HAP-1 (cell line): ENCODE results near the gene SLC30A5.
"Not testable (repeated sequence)": the region's sequence is repeated elsewhere in the genome, so short reads cannot be mapped to it uniquely, and the experiment has no call there.

Experiments used
- DNase-seq, 2 experiments: peaks; one replicate each; pipeline ENCODE4 v3.0.0-alpha.2; 2016 to 2020; ENCODE audit warnings: low spot score in 2 of 2
- H3K27me3 ChIP-seq: fragments of 250-450 bp; sonication (Bioruptor Pico); 2 replicates; pipeline ENCODE4 v1.5.1; 2020; ENCODE audit warnings: low read depth, mild to moderate bottlenecking, moderate library complexity
- H3K36me3 ChIP-seq: fragments of 250-450 bp; sonication (Bioruptor Pico); replicated peaks from 2 replicates; pipeline ENCODE4 v1.5.1; 2020; ENCODE audit warnings: mild to moderate bottlenecking
- H3K4me1 ChIP-seq: fragments of 250-450 bp; sonication (Bioruptor Pico); 2 replicates; pipeline ENCODE4 v1.5.1; 2020; ENCODE audit warnings: mild to moderate bottlenecking
- H3K4me3 ChIP-seq: fragments of 250-450 bp; sonication (Bioruptor Pico); 2 replicates; pipeline ENCODE4 v1.5.1; 2020; ENCODE audit warnings: mild to moderate bottlenecking, moderate library complexity
- H3K9me3 ChIP-seq: fragments of 250-450 bp; sonication (Bioruptor Pico); 2 replicates; pipeline ENCODE4 v1.5.1; 2020; ENCODE audit warnings: mild to moderate bottlenecking, moderate library complexity
- in situ Hi-C: fragments of 300-500 bp; cut with MboI; formaldehyde crosslinking; loops from 3 replicates; pipeline ENCODE4 v1.14.3; 2020; ENCODE audit warnings: low sequenced_read_pairs, inconsistent platforms, mixed read lengths

SLC30A5 gene

GRCh38 chr5:69084195-69084594 is 9.6 kb upstream of the SLC30A5 start:
- H3K36me3 ChIP-seq: no peaks in the 10 kb centered on the region
- no peaks in the 10 kb centered on the region for H3K9me3 ChIP-seq
- H3K27me3 ChIP-seq: no peaks in the 10 kb centered on the region
- in situ Hi-C loops: loop anchor here (25.0 kb wide), 2 partner anchors 253 to 428 kb away; partner anchors contain the start of gene CCDC125
- H3K4me3 ChIP-seq: no peak overlapping the region
- no peak for DNase-seq
- H3K4me1 ChIP-seq: peaks cover 9% of the 10 kb centered on the region

GRCh38 chr5:69084903-69085302 is 8.9 kb upstream of the SLC30A5 start:
- H3K36me3 ChIP-seq: no peaks in the 10 kb centered on the region
- H3K27me3 ChIP-seq: no peaks in the 10 kb centered on the region
- H3K9me3 ChIP-seq: no peaks in the 10 kb centered on the region
- DNase-seq: no peak
- peaks cover 9% of the 10 kb centered on the region for H3K4me1 ChIP-seq
- H3K4me3 ChIP-seq: no peak overlapping the region
- in situ Hi-C loops: loop anchor here (25.0 kb wide), 2 partner anchors 252 to 427 kb away; partner anchors contain the start of gene CCDC125

- in situ Hi-C loops: loop anchor here (25.0 kb wide), 2 partner anchors 251 to 426 kb away; partner anchors contain the start of gene CCDC125
Measured at GRCh38 chr5:69086206-69086605, 7.6 kb upstream of the SLC30A5 start.

GRCh38 chr5:69088006-69088405 is 5.8 kb upstream of the SLC30A5 start:
- in situ Hi-C loops: loop anchor here (25.0 kb wide), 2 partner anchors 249 to 424 kb away; partner anchors contain the start of gene CCDC125
- not testable (repeated sequence) for H3K36me3 ChIP-seq, H3K27me3 ChIP-seq, H3K9me3 ChIP-seq, H3K4me1 ChIP-seq, H3K4me3 ChIP-seq, DNase-seq

More at GRCh38 chr5:69086206-69086605, 7.6 kb upstream of the SLC30A5 start:
- Histone ChIP-seq H3K4me1 (peaks cover 9% of the 10 kb centered on the region), H3K4me3 (no peak overlapping the region), H3K27me3 (no peaks in the 10 kb centered on the region), H3K36me3 (no peaks in the 10 kb centered on the region), H3K9me3 (no peaks in the 10 kb centered on the region)
- DNase-seq: no peak

- Histone ChIP-seq H3K9me3 (no peaks in the 10 kb centered on the region), H3K27me3 (no peaks in the 10 kb centered on the region), H3K4me1 (peaks cover 3% of the 10 kb centered on the region), H3K36me3 (0 out of 2 replicates have a peak, but pooled peaks cover 3% of the 10 kb centered on the region), H3K4me3 (no peak overlapping the region)
- in situ Hi-C loops: loop anchor here (25.0 kb wide), 2 partner anchors 247 to 422 kb away; partner anchors contain the start of gene CCDC125
- no peak for DNase-seq
Measured at GRCh38 chr5:69090158-69090557, 3.7 kb upstream of the SLC30A5 start.

GRCh38 chr5:69091771-69092170 is 2.0 kb upstream of the SLC30A5 start:
- no peaks in the 10 kb centered on the region for H3K27me3 ChIP-seq
- no peaks in the 10 kb centered on the region for H3K9me3 ChIP-seq
- no peak for DNase-seq
- peaks cover 10% of the 10 kb centered on the region for H3K36me3 ChIP-seq
- no peak overlapping the region for H3K4me3 ChIP-seq
- H3K4me1 ChIP-seq: peaks cover 5% of the 10 kb centered on the region
- in situ Hi-C loops: loop anchor here (25.0 kb wide), 2 partner anchors 246 to 421 kb away; partner anchors contain the start of gene CCDC125

- Histone ChIP-seq H3K36me3 (peaks cover 13% of the 10 kb centered on the region), H3K9me3 (no peaks in the 10 kb centered on the region), H3K4me1 (peaks cover 5% of the 10 kb centered on the region), H3K27me3 (no peaks in the 10 kb centered on the region), H3K4me3 (no peak overlapping the region)
- DNase-seq: no peak
- in situ Hi-C loops: loop anchor here (25.0 kb wide), 2 partner anchors 244 to 419 kb away; partner anchors contain the start of gene CCDC125
Measured at GRCh38 chr5:69092969-69093368, 845 bp upstream of the SLC30A5 start.

GRCh38 chr5:69099302-69099701 is 5.5 kb downstream of the SLC30A5 start:
- Histone ChIP-seq H3K36me3 (peaks cover 20% of the 10 kb centered on the region), H3K4me1 (0 out of 2 replicates have a peak, but pooled peaks cover 2% of the 10 kb centered on the region), H3K9me3 (no peaks in the 10 kb centered on the region), H3K4me3 (no peak overlapping the region), H3K27me3 (no peaks in the 10 kb centered on the region)
- DNase-seq: no peak
- in situ Hi-C loops: loop anchor here (25.0 kb wide), 2 partner anchors 238 to 413 kb away; partner anchors contain the start of gene CCDC125

GRCh38 chr5:69103521-69103920 is 9.7 kb downstream of the SLC30A5 start:
- Histone ChIP-seq H3K9me3 (no peaks in the 10 kb centered on the region), H3K27me3 (no peaks in the 10 kb centered on the region), H3K4me3 (no peak overlapping the region), H3K4me1 (no peaks in the 10 kb centered on the region), H3K36me3 (peaks cover 22% of the 10 kb centered on the region)
- no peak for DNase-seq
- in situ Hi-C loops: no loop called here

- Histone ChIP-seq H3K36me3 (peaks cover 38% of the 10 kb centered on the region), H3K4me3 (no peak overlapping the region), H3K9me3 (no peaks in the 10 kb centered on the region), H3K4me1 (no peaks in the 10 kb centered on the region), H3K27me3 (no peaks in the 10 kb centered on the region)
- DNase-seq: no peak
- in situ Hi-C loops: no loop called here
Measured at GRCh38 chr5:69105996-69106906, 12.4 kb downstream of the SLC30A5 start.

- H3K4me1 ChIP-seq, in situ Hi-C loops, H3K4me3 ChIP-seq, H3K27me3 ChIP-seq, H3K9me3 ChIP-seq, DNase-seq: not testable (repeated sequence)
- H3K36me3 ChIP-seq: peaks cover 42% of the 10 kb centered on the region
Measured at GRCh38 chr5:69108367-69108766, 14.6 kb downstream of the SLC30A5 start.

GRCh38 chr5:69113851-69114250 is 20.0 kb downstream of the SLC30A5 start:
- DNase-seq: no peak
- no peaks in the 10 kb centered on the region for H3K4me1 ChIP-seq
- no peaks in the 10 kb centered on the region for H3K27me3 ChIP-seq
- H3K36me3 ChIP-seq: peaks cover 53% of the 10 kb centered on the region
- in situ Hi-C loops: no loop called here
- H3K4me3 ChIP-seq: no peak overlapping the region
- no peaks in the 10 kb centered on the region for H3K9me3 ChIP-seq

- Histone ChIP-seq H3K4me3 (no peak overlapping the region), H3K27me3 (no peaks in the 10 kb centered on the region), H3K4me1 (no peaks in the 10 kb centered on the region), H3K9me3 (no peaks in the 10 kb centered on the region), H3K36me3 (peaks cover 40% of the 10 kb centered on the region)
- in situ Hi-C loops: no loop called here
- DNase-seq: no peak
Measured at GRCh38 chr5:69115526-69115925, 21.7 kb downstream of the SLC30A5 start.

GRCh38 chr5:69129413-69129812 is 35.6 kb downstream of the SLC30A5 start:
- in situ Hi-C loops: no loop called here
- Histone ChIP-seq H3K9me3 (no peaks in the 10 kb centered on the region), H3K4me3 (no peak overlapping the region), H3K4me1 (no peaks in the 10 kb centered on the region), H3K27me3 (no peaks in the 10 kb centered on the region), H3K36me3 (peaks cover 12% of the 10 kb centered on the region)
- no peak for DNase-seq
